Loucy (cell line): Measurements from ENCODE around the gene TMEM60.

Experiments
- H2AFZ ChIP-seq: fragments of 200-600 bp; sonication (generic); 2 replicates; pipeline ENCODE4 v1.6.0; 2016; ENCODE audit warnings: antibody characterized with exemption, mild to moderate bottlenecking, low read length, moderate library complexity
- H3F3A ChIP-seq: fragments of 200-600 bp; 2 replicates; pipeline ENCODE4 v1.6.0; 2016; ENCODE audit warnings: antibody characterized with exemption, low read depth, mild to moderate bottlenecking
- H3K27me3 ChIP-seq: fragments of 200-600 bp; sonication (generic); 2 replicates; pipeline ENCODE4 v1.6.1; 2014; ENCODE audit warnings: low read length, mild to moderate bottlenecking; ENCODE audit not compliant: insufficient read depth, poor library complexity, severe bottlenecking
- H3K36me3 ChIP-seq: fragments of 200-600 bp; sonication (generic); 2 replicates; pipeline ENCODE4 v1.6.1; 2016; ENCODE audit warnings: low read length; ENCODE audit not compliant: insufficient read depth
- H3K4me1 ChIP-seq: fragments of 200-600 bp; sonication (generic); 2 replicates; pipeline ENCODE4 v1.5.1; 2014; ENCODE audit warnings: low read length, mild to moderate bottlenecking; ENCODE audit not compliant: insufficient read depth, poor library complexity, severe bottlenecking
- H3K4me2 ChIP-seq: fragments of 200-600 bp; sonication (generic); 2 replicates; pipeline ENCODE4 v1.6.0; 2014; ENCODE audit warnings: antibody characterized with exemption, low read length, low read depth, mild to moderate bottlenecking; ENCODE audit not compliant: poor library complexity, severe bottlenecking
- H3K4me3 ChIP-seq: fragments of 200-600 bp; sonication (generic); 2 replicates; pipeline ENCODE4 v1.5.1; 2014; ENCODE audit warnings: low read length, mild to moderate bottlenecking, mixed read lengths; ENCODE audit not compliant: poor library complexity, severe bottlenecking
- H3K79me2 ChIP-seq: fragments of 200-600 bp; sonication (generic); 2 replicates; pipeline ENCODE4 v1.6.1; 2014; ENCODE audit warnings: low read length; ENCODE audit not compliant: insufficient read depth
- H3K9ac ChIP-seq: fragments of 200-600 bp; sonication (generic); 2 replicates; pipeline ENCODE4 v1.6.0; 2014; ENCODE audit warnings: mild to moderate bottlenecking, low read depth, low read length, moderate library complexity; ENCODE audit not compliant: poor library complexity, severe bottlenecking
- H3K9me2 ChIP-seq: fragments of 200-600 bp; sonication (generic); replicated peaks from 2 replicates; pipeline ENCODE4 v1.6.1; 2016; ENCODE audit warnings: low read depth, low read length, mixed read lengths
- H3K9me3 ChIP-seq: fragments of 200-600 bp; sonication (generic); 2 replicates; pipeline ENCODE4 v1.6.1; 2014; ENCODE audit warnings: mild to moderate bottlenecking, antibody characterized with exemption, low read length, low read depth; ENCODE audit not compliant: insufficient read depth
- H4K20me1 ChIP-seq: fragments of 200-600 bp; sonication (generic); 2 replicates; pipeline ENCODE4 v1.6.0; 2014; ENCODE audit warnings: antibody characterized with exemption, low read length, mild to moderate bottlenecking; ENCODE audit not compliant: insufficient read depth, poor library complexity, severe bottlenecking
- CTCF ChIP-seq: fragments of 200-600 bp; sonication (generic); conservative IDR thresholded peaks from 2 replicates; pipeline ENCODE4 v1.5.1; 2014; ENCODE audit warnings: mild to moderate bottlenecking, antibody characterized with exemption, low read length
- EZH2phosphoT487 ChIP-seq: fragments of 200-600 bp; IDR thresholded peaks from 2 replicates; pipeline ENCODE4 v1.6.1; 2018; ENCODE audit warnings: antibody characterized with exemption, mild to moderate bottlenecking, moderate library complexity, borderline replicate concordance

TMEM60 gene

GRCh38 chr7:77797734-77798393 is 370 bp downstream of the TMEM60 start:
- peaks cover 63% of the 10 kb centered on the region for H3K79me2 ChIP-seq
- H3K9ac ChIP-seq = peak overlapping the region; percentile 88
- TF ChIP-seq CTCF = no peak
- no peak for TF ChIP-seq EZH2phosphoT487
- H3K4me2 ChIP-seq = peak overlapping the region; percentile 91
- no peaks in the 10 kb centered on the region for H3F3A ChIP-seq
- H3K4me3 ChIP-seq = peak overlapping the region; percentile 92
- no peaks in the 10 kb centered on the region for H3K36me3 ChIP-seq
- no peaks in the 10 kb centered on the region for H3K9me3 ChIP-seq
- H3K27me3 ChIP-seq = no peaks in the 10 kb centered on the region
- no peaks in the 10 kb centered on the region for H3K9me2 ChIP-seq
- peak overlapping the region; percentile 91 for H2AFZ ChIP-seq
- peaks cover 40% of the 10 kb centered on the region for H3K4me1 ChIP-seq
- peaks cover 39% of the 10 kb centered on the region for H4K20me1 ChIP-seq

GRCh38 chr7:77796960-77797359 is 1.3 kb downstream of the TMEM60 start:
- Histone ChIP-seq H3K9me3 (no peaks in the 10 kb centered on the region), H3K4me1 (peaks cover 31% of the 10 kb centered on the region), H3K9me2 (no peaks in the 10 kb centered on the region), H4K20me1 (peaks cover 30% of the 10 kb centered on the region), H3F3A (no peaks in the 10 kb centered on the region), H3K9ac (peak overlapping the region; percentile 88), H3K4me2 (peak overlapping the region; percentile 91), H3K36me3 (no peaks in the 10 kb centered on the region), H3K4me3 (peak overlapping the region; percentile 92), H2AFZ (no peak overlapping the region), H3K79me2 (peaks cover 60% of the 10 kb centered on the region), H3K27me3 (no peaks in the 10 kb centered on the region)
- no peak for TF ChIP-seq EZH2phosphoT487
- no peak for TF ChIP-seq CTCF

GRCh38 chr7:77796109-77796508 is 2.1 kb downstream of the TMEM60 start:
- H3K27me3 ChIP-seq = no peaks in the 10 kb centered on the region
- no peaks in the 10 kb centered on the region for H3K9me3 ChIP-seq
- H3K9ac ChIP-seq = peak overlapping the region; percentile 88
- H4K20me1 ChIP-seq = peaks cover 29% of the 10 kb centered on the region
- no peaks in the 10 kb centered on the region for H3K36me3 ChIP-seq
- H3F3A ChIP-seq = no peaks in the 10 kb centered on the region
- peaks cover 60% of the 10 kb centered on the region for H3K79me2 ChIP-seq
- H3K4me3 ChIP-seq = peak overlapping the region; percentile 92
- no peak overlapping the region for H2AFZ ChIP-seq
- H3K4me1 ChIP-seq = peaks cover 30% of the 10 kb centered on the region
- no peak for TF ChIP-seq EZH2phosphoT487
- no peak for TF ChIP-seq CTCF
- H3K4me2 ChIP-seq = peak overlapping the region; percentile 91
- no peaks in the 10 kb centered on the region for H3K9me2 ChIP-seq
